ENCODE measurements around the gene PRKCE.

GRCh38 chr2:45918463-45919159 is 267.1 kb downstream of the PRKCE start:
- TF ChIP-seq POLR2A (IDR thresholded peaks at IDR 0.05; ENCODE audit: control extremely low read depth in 1 of 2, low read depth in 2 of 2, low read length in 2 of 2) (no peak), CHD2 (IDR thresholded peaks at IDR 0.05; ENCODE audit: low read length) (no peak), SIX5 (IDR thresholded peaks at IDR 0.05; ENCODE audit: low read depth, low read length) (no peak), CTCF (IDR thresholded peaks at IDR 0.05; ENCODE audit: control extremely low read depth in 1 of 3, insufficient read depth in 1 of 3, low read depth in 1 of 3, low read length in 3 of 3) (no peak), EZH2 (IDR thresholded peaks at IDR 0.05; ENCODE audit: low read depth, low read length, severe bottlenecking) (no peak), USF2 (IDR thresholded peaks at IDR 0.05; ENCODE audit: low read length) (no peak), RBBP5 (IDR thresholded peaks at IDR 0.05; ENCODE audit: borderline replicate concordance, low read depth, low read length) (no peak), CHD1 (IDR thresholded peaks at IDR 0.05; ENCODE audit: low read depth, low read length) (no peak), RAD21 (IDR thresholded peaks at IDR 0.05 in 1 of 2, conservative IDR thresholded peaks at IDR 0.05 in 1 of 2; ENCODE audit: low read depth in 2 of 2, low read length in 2 of 2) (no peak)
